Activated CD8-positive, alpha-beta memory T cell treated with anti-CD3 and anti-CD28 coated beads, Interleukin-2, amount 10 ng/mL, durations not matched to agents 7 days and 5 days (primary cell): ENCODE data around the gene ZBTB49. TPM values are rescaled to one million over a fixed set of nuclear protein-coding genes. Genes with fewer than 3 reads are reported as not detected.
"Not testable (repeated sequence)": the region's sequence is repeated elsewhere in the genome, so short reads cannot be mapped to it uniquely, and the experiment has no call there.

Experiments used
- ATAC-seq: fragments of 150-1000 bp; cut with Tn5 transposase; one replicate; pipeline ENCODE4 v1.10.0; 2021; ENCODE audit warnings: moderate library complexity
- CTCF ChIA-PET: fragments of 350-600 bp; sonication (Branson Sonifier 250); formaldehyde crosslinking; loops from one replicate; lab custom pipeline; 2021; ENCODE audit warnings: antibody characterized with exemption; lab: Charles Lee
- DNase-seq: peaks from one replicate; pipeline ENCODE4 v3.0.0-alpha.2; 2020
- H3K27ac Mint-ChIP-seq: one replicate; pipeline ENCODE4 v1.8.0; 2021; ENCODE audit warnings: mild to moderate bottlenecking, mixed read lengths
- H3K27me3 Mint-ChIP-seq: one replicate; pipeline ENCODE4 v1.8.0; 2021; ENCODE audit warnings: mixed read lengths
- H3K36me3 Mint-ChIP-seq: one replicate; pipeline ENCODE4 v1.8.0; 2021; ENCODE audit warnings: mild to moderate bottlenecking, mixed read lengths
- H3K4me1 Mint-ChIP-seq: one replicate; pipeline ENCODE4 v1.8.0; 2021; ENCODE audit warnings: mixed read lengths
- H3K4me3 Mint-ChIP-seq: one replicate; pipeline ENCODE4 v1.8.0; 2021; ENCODE audit warnings: mild to moderate bottlenecking, moderate library complexity, mixed read lengths
- H3K9me3 Mint-ChIP-seq: one replicate; pipeline ENCODE4 v1.8.0; 2022; ENCODE audit warnings: low read depth, mixed read lengths
- total RNA-seq, 2 experiments: library from RNA; stranded (reverse); gene quantifications; one replicate each; pipeline ENCODE4 v1.2.3, GENCODE V29; 2021

Gene ZBTB49
- total RNA-seq, 2 experiments from 2014 or later = 4.8 to 8.1 TPM

GRCh38 chr4:4332529-4332928, 42.5 kb downstream of the ZBTB49 start:
- Mint-ChIP-seq H3K27me3 (no peaks in the 10 kb centered on the region), H3K36me3 (no peaks in the 10 kb centered on the region), H3K4me1 (peaks cover 3% of the 10 kb centered on the region), H3K4me3 (no peak overlapping the region), H3K27ac (no peak overlapping the region), H3K9me3 (no peaks in the 10 kb centered on the region)
- ATAC-seq (no peak), DNase-seq (no peak)
- CTCF ChIA-PET = interaction anchor here (1.2 to 6.6 kb wide), 5 partner anchors 65 to 81 kb away, joined by 3 to 58 read pairs (median 5); no protein-coding TSS in a partner anchor

DNA sequence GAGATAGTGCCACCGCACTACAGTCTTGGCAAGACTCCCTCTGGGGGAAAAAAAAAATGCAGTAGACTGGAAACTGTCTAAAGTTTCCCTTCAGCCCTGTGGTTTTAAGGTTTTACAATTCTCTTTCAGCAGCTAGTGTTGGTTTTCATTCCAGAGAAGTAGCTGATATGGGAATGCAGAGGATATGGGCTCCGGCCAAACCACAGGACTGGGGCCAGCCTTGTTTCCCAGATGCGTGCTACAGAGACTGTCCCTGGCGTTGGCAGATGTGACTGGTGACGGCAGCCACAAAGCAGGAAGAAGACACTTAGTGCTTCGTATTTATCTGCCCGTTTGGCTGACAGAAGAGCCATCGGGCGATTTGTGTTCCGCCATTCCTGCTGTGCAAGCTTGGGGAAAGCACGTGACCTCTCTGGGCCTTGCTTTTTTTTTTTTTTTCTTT, 43.2 kb downstream of the ZBTB49 start:
- Mint-ChIP-seq H3K4me3 (no peak overlapping the region), H3K27me3 (no peaks in the 10 kb centered on the region), H3K9me3 (no peaks in the 10 kb centered on the region), H3K36me3 (no peaks in the 10 kb centered on the region), H3K27ac (no peak overlapping the region), H3K4me1 (peaks cover 3% of the 10 kb centered on the region)
- CTCF ChIA-PET = interaction anchor here (1.2 to 6.6 kb wide), 4 partner anchors 70 to 82 kb away, joined by 3 to 58 read pairs (median 16); no protein-coding TSS in a partner anchor
- no peak for ATAC-seq
- DNase-seq = no peak

DNA sequence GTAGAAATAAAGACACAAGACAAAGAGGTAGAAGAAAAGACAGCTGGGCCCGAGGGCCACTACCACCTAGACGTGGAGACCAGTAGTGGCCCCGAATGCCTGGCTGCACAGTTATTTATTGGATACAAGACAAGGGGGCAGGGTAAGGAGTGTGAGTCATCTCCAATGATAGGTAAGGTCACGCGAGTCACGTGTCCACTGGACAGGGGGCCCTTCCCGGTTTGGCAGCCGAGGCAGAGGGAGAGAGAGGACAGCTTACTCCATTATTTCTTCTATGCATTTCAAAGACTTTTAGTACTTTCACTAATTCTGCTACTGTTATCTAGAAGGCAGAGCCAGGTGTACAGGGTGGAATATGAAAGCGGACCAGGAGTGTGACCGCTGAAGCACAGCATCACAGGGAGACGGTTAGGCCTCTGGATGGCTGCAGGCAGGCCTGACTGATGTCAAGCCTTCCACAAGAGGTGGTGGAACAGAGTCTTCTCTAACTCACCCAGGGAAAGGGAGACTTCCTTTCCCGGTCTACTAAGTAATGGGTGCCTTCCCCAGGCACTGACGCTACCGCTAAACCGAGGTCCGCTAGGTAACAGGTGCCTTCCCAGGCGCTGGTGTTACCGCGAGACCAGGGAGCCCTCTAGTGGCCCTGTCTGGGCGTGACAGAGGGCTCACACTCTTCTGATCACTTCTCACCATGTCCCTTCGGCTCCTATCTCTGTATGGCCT, 44.9 kb downstream of the ZBTB49 start:
- no peaks in the 10 kb centered on the region for H3K36me3 Mint-ChIP-seq
- H3K27me3 Mint-ChIP-seq = no peaks in the 10 kb centered on the region
- peak; percentile 94 for ATAC-seq
- no peak overlapping the region for H3K27ac Mint-ChIP-seq
- no peak overlapping the region for H3K4me3 Mint-ChIP-seq
- peaks cover 3% of the 10 kb centered on the region for H3K4me1 Mint-ChIP-seq
- peak; percentile 83 for DNase-seq
- no peaks in the 10 kb centered on the region for H3K9me3 Mint-ChIP-seq
- CTCF ChIA-PET = interaction anchor here (0.6 to 6.6 kb wide), 11 partner anchors 14 to 165 kb away, joined by 3 to 58 read pairs (median 5); partner anchors contain the start of gene TMEM128

GRCh38 chr4:4338210-4339001, 48.4 kb downstream of the ZBTB49 start:
- no peak for DNase-seq
- H3K36me3 Mint-ChIP-seq = no peaks in the 10 kb centered on the region
- CTCF ChIA-PET = interaction anchor here (0.7 to 6.6 kb wide), 5 partner anchors 77 to 92 kb away, joined by 3 to 29 read pairs (median 4); no protein-coding TSS in a partner anchor
- no peak for ATAC-seq
- H3K27me3 Mint-ChIP-seq = no peaks in the 10 kb centered on the region
- no peak overlapping the region for H3K27ac Mint-ChIP-seq
- no peaks in the 10 kb centered on the region for H3K9me3 Mint-ChIP-seq
- peaks cover 3% of the 10 kb centered on the region for H3K4me1 Mint-ChIP-seq
- no peak overlapping the region for H3K4me3 Mint-ChIP-seq

DNA sequence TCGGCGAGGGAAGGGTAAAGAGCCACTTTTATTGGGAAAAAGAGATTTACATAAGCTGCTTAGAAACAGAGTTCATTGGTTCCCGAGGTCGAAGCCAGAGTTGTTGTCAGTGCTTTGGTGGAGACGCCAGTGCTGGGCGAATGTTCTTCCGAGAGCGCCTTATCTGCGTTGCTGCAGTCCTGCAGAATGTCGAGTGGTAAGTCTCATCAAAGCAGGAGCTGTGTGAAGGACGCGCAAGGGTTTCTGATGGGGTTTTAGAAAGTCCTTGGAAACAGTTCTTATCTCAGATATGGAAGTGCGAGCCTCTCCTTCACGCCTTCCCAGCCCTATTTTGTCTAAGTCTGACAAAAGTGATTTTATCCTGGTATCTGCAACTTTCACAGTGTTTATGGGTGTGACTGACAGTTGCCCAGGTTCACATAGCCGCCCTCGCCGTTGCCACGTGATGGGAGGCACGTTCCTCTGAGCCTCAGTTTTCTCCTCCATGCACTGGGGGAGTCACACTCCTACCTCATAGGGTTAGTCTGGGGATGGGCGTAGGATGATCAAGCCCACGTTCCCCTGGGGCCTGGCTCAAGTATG, 49.5 kb downstream of the ZBTB49 start:
- CTCF ChIA-PET = interaction anchor here (1.2 to 6.6 kb wide), 3 partner anchors 78 to 88 kb away, joined by 3 to 29 read pairs (median 22); no protein-coding TSS in a partner anchor
- Mint-ChIP-seq H3K36me3 (no peaks in the 10 kb centered on the region), H3K9me3 (no peaks in the 10 kb centered on the region), H3K27ac (no peak overlapping the region), H3K27me3 (no peaks in the 10 kb centered on the region), H3K4me3 (no peak overlapping the region), H3K4me1 (peaks cover 3% of the 10 kb centered on the region)
- DNase-seq (no peak), ATAC-seq (no peak)

DNA sequence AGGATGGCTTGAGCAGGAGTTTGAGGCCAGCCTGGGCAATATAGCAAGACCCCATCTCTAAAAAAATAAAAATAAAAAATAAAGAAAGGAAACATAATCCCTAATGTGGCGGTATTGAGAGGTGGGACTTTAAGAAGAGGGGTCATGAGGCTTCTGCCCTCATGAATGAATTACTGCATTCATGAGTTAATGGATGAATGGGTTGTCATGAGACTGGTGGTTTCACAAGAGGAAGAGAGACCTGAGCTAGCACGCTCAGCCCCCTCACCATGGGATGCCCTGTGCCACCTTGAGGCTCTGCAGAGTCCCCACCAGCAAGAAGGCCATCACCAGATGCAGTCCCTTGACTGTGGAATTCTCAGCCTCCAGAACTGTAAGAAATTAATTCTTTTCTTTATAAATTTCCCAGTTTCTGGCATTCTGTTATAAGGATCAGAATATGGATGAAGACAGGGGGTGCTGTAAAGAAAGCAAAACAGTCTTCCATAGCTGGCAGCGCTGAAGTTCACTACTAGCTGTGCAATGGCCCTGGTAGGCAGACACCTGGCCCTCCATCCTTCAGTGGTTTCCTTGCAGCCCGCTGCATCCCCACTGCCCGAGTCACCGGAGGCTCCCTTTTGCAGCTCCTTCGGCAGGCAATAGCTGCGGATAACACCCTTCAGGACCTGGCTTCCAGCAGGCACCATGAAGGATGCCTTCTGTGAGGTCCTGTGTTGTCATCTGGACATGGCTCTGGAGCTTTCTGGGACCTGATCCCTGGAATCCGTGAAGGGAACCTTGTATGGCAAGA, 52.0 kb downstream of the ZBTB49 start:
- Mint-ChIP-seq H3K36me3 (no peaks in the 10 kb centered on the region), H3K27ac (no peak overlapping the region), H3K4me3 (no peak overlapping the region), H3K9me3 (no peaks in the 10 kb centered on the region), H3K4me1 (peaks cover 2% of the 10 kb centered on the region), H3K27me3 (no peaks in the 10 kb centered on the region)
- DNase-seq (no peak), ATAC-seq (no peak)
- CTCF ChIA-PET = interaction anchor here (1.0 to 1.5 kb wide), 2 partner anchors 82 to 87 kb away, joined by 3 to 5 read pairs; no protein-coding TSS in a partner anchor

GRCh38 chr4:4343038-4343437, 53.0 kb downstream of the ZBTB49 start:
- ATAC-seq (no peak), DNase-seq (no peak)
- H3K27ac Mint-ChIP-seq = no peak overlapping the region
- H3K9me3 Mint-ChIP-seq = no peaks in the 10 kb centered on the region
- no peaks in the 10 kb centered on the region for H3K27me3 Mint-ChIP-seq
- no peaks in the 10 kb centered on the region for H3K36me3 Mint-ChIP-seq
- no peak overlapping the region for H3K4me3 Mint-ChIP-seq
- CTCF ChIA-PET = interaction anchor here (1.5 kb wide), 1 partner anchor 88 kb away, joined by 3 read pairs; no protein-coding TSS in a partner anchor
- H3K4me1 Mint-ChIP-seq = peaks cover 9% of the 10 kb centered on the region

- Mint-ChIP-seq H3K36me3 (peaks cover 14% of the 10 kb centered on the region), H3K9me3 (no peaks in the 10 kb centered on the region)
- CTCF ChIA-PET = no interaction called here
Observed at GRCh38 chr4:4344915-4345527, 55.0 kb downstream of the ZBTB49 start.

DNA sequence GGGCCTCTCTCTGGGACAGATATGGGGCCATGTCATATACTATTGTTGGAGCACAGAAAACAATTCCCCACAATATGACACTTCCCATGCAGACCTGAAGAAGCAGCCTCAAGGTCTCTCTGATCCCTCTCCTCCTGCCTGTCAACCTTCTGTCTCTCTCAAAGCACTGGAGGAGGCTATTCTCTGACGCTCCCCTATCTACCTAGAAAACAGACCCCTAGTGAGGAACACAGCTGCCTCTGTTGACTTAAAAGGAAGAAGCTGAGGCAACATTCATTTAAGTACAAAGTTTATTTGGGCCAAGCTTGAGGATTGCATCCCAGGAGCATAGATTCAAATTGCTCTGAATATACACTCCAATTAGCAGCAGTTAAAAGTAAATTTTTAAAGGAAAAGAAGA, 57.5 kb downstream of the ZBTB49 start:
- no peaks in the 10 kb centered on the region for H3K9me3 Mint-ChIP-seq
- no peak for DNase-seq
- H3K4me1 Mint-ChIP-seq = peaks cover 22% of the 10 kb centered on the region
- no peaks in the 10 kb centered on the region for H3K27me3 Mint-ChIP-seq
- no peak overlapping the region for H3K27ac Mint-ChIP-seq
- H3K4me3 Mint-ChIP-seq = no peak overlapping the region
- CTCF ChIA-PET = interaction anchor here (0.7 to 2.0 kb wide), 3 partner anchors 99 to 1476 kb away, joined by 3 to 7 read pairs (median 3); partner anchors contain the start of gene TMEM128
- peaks cover 16% of the 10 kb centered on the region for H3K36me3 Mint-ChIP-seq
- ATAC-seq = no peak

More at GRCh38 chr4:4344915-4345527, 55.0 kb downstream of the ZBTB49 start:
- ATAC-seq = no peak
- Mint-ChIP-seq H3K27ac (no peak overlapping the region), H3K4me1 (peaks cover 22% of the 10 kb centered on the region), H3K27me3 (no peaks in the 10 kb centered on the region), H3K4me3 (no peak overlapping the region)
- DNase-seq = no peak

GRCh38 chr4:4348585-4348984, 58.5 kb downstream of the ZBTB49 start:
- not testable (repeated sequence) for H3K9me3 Mint-ChIP-seq, H3K27me3 Mint-ChIP-seq
- DNase-seq (peak; percentile 79), ATAC-seq (peak; percentile 88)
- CTCF ChIA-PET = interaction anchor here (1.1 to 2.0 kb wide), 6 partner anchors 11 to 100 kb away, joined by 3 to 7 read pairs (median 4); partner anchors contain the start of gene TMEM128
- H3K4me3 Mint-ChIP-seq = peak overlapping the region; percentile 12
- peaks cover 22% of the 10 kb centered on the region for H3K4me1 Mint-ChIP-seq
- peak overlapping the region; percentile 81 for H3K27ac Mint-ChIP-seq
- peaks cover 16% of the 10 kb centered on the region for H3K36me3 Mint-ChIP-seq

DNA sequence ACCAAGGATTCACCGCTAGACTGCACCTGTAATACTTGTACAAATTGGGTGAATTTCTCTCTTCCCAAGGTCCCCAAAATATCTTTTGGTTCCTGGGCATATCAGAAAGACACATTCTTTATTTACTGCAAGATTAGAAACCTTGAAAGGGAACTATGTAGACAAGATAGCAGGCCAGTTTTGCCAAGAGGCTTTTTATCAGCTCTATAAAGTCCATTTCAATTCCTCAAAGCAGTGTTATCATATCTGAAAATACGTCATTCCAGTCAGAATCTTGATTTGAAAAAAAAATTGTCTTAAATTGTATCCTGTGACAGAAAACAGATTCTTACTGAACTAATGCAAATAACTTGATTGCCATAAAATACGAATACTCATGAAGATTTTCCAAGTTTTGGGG, 59.8 kb downstream of the ZBTB49 start:
- ATAC-seq (no peak), DNase-seq (no peak)
- Mint-ChIP-seq H3K27me3 (peaks cover 2% of the 10 kb centered on the region), H3K4me1 (peaks cover 22% of the 10 kb centered on the region), H3K4me3 (no peak overlapping the region), H3K27ac (no peak overlapping the region), H3K36me3 (peaks cover 16% of the 10 kb centered on the region), H3K9me3 (no peaks in the 10 kb centered on the region)
- CTCF ChIA-PET = interaction anchor here (0.7 to 1.9 kb wide), 3 partner anchors 9 to 236 kb away, joined by 3 to 6 read pairs (median 3); no protein-coding TSS in a partner anchor

GRCh38 chr4:4350909-4351308, 60.9 kb downstream of the ZBTB49 start:
- no peak for DNase-seq
- Mint-ChIP-seq H3K36me3 (peaks cover 16% of the 10 kb centered on the region), H3K4me3 (no peak overlapping the region), H3K4me1 (peaks cover 22% of the 10 kb centered on the region), H3K27me3 (peaks cover 5% of the 10 kb centered on the region), H3K9me3 (no peaks in the 10 kb centered on the region), H3K27ac (no peak overlapping the region)
- no peak for ATAC-seq
- CTCF ChIA-PET = no interaction called here
